Motor neuron (in vitro differentiated cells): ENCODE measurements around the gene EFNA5. TPM values are rescaled to one million over a fixed set of nuclear protein-coding genes. Genes with fewer than 3 reads are reported as not detected.

Experiments used
- ATAC-seq, 8 experiments: fragments of 200-7000 bp; cut with Tn5 transposase; replicated peaks in 6 of 8; 2 replicates each; pipeline ENCODE4 v1.8.0; 2021; ENCODE audit warnings: mild to moderate bottlenecking in 8 of 8, moderate library complexity in 8 of 8
- H3K27ac ChIP-seq, 2 donors: fragments of 250-450 bp; sonication (Bioruptor Pico); 2 replicates each; pipeline ENCODE4 v1.9.0; 2021; ENCODE audit warnings: antibody characterized with exemption in 2 of 2, mild to moderate bottlenecking in 2 of 2, moderate library complexity in 1 of 2
- H3K4me1 ChIP-seq, 2 donors: fragments of 250-450 bp; sonication (Bioruptor Pico); replicated peaks in 1 of 2; 2 replicates each; pipeline ENCODE4 v1.6.1; 2021; ENCODE audit warnings: antibody characterized with exemption in 2 of 2, mild to moderate bottlenecking in 2 of 2, moderate library complexity in 1 of 2
- H3K4me3 ChIP-seq, 5 donors: fragments of 250-450 bp; sonication (Bioruptor Pico); 2 replicates each; pipeline ENCODE4 v1.9.0; 2021; ENCODE audit warnings: antibody characterized with exemption in 5 of 5, mild to moderate bottlenecking in 5 of 5, moderate library complexity in 4 of 5
- WGBS, 10 experiments: fragments of 450-650 bp; shearing (Covaris generic); methylation state at CpG; one replicate each; pipeline ENCODE4 v1.0.0; 2022; 5-methylcytosine and 5-hydroxymethylcytosine counted together
- in situ Hi-C, 9 experiments: fragments of 400-800 bp; cut with MboI; loops; one replicate each; pipeline ENCODE4 v1.15.0; 2021; ENCODE audit warnings: low sequenced_read_pairs in 9 of 9, low pct_unique_long_range_greater_than_20kb in 2 of 9; ENCODE audit not compliant: unreplicated experiment in 9 of 9
- total RNA-seq, 8 experiments: library from RNA; unstranded; fragments of 300-600 nt; gene quantifications; 2 replicates each; pipeline versions ENCODE4 v1.2.3 to v1.2.4, GENCODE V29; 2022

Gene EFNA5
- total RNA-seq, 8 experiments from 2014 or later = 8.5 to 88.6 (median 10.5) TPM

DNA sequence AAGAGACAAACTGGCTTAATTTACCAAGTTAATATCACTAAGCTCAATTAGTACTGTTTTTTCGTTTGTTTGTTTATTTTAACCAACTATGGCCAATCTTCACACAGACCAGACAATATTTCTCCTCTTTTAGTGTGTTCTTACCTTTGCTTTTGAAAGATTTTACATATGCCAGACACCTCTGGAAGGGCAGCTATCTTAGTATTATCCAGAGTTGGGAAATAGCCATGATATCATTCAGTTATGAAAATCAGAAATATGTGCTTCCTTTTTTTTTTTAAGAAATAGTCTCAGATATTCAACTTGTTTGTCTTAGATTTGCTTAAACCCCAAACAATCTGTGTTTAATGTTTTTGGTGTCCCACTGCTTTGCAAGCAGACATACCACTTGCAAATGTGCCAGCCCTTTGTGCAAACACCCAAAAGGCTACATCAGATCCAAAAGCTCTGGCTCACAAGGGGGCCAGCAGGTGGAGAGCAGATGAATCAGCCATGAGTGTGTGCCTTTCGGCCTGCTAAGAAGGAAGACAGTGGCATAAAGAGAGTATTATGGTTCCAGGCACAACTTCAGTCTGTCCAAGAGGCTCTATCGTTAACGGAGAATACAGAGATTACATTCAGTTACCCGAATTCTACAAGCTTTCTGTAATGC, 147.6 kb downstream of the EFNA5 start:
- peak in 1 of 8 experiments; percentile 83 for ATAC-seq
- Histone ChIP-seq H3K4me1 (peaks cover 14 to 15% of the 10 kb centered on the region in 2 donors), H3K27ac (no peak overlapping the region), H3K4me3 (no peak overlapping the region)
- WGBS, 10 experiments = 46 to 97% (median 81%) methylated on average over 1 to 5 of the region's 5 CpGs
- in situ Hi-C loops = no loop called here

DNA sequence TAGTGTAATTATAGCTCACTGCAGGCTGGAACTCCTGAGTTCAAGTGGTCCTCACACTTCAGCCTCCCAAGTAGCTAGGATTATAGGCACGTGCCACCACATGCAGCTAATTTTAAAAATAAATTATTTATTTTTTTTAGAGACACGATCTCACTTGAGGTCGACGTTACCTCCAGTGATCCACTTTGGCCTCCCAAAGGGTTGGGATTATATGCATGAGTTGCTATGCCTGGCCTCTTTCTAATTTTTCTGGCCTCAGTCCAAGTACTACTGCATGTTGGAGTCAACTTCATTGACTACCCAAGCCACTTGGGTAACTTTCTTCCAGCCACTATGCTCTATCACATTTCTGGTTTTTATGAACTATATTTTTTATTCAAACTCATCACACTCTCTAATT, 148.3 kb downstream of the EFNA5 start:
- in situ Hi-C loops = no loop called here
- 72 to 100% (median 93%) methylated on average over 1 to 4 of the region's 4 CpGs; no CpG with 5 or more reads in 3 of the 10 experiments for WGBS, 10 experiments
- no peak for ATAC-seq

DNA sequence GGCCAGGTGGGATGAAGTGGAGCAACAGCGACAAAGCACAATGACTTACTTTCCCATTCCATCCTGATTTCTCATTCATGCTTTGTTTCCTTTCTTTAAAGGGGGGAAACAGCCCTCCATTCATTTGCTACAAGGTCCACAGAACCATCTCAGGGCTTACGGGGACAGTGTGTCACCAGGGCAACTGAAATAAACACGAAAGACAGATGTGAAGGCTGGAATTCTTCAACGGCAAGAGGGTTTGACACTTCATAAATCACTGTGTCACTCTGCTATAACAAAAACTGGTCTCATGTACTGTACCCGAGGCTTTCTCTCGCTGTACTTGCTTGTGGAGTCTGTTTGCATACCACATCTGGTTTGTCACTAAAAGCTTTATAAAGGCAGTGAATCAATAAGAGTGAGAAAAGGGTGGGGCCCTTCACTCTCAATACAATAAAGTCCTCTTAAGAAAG, 150.8 kb downstream of the EFNA5 start:
- in situ Hi-C loops = no loop called here
- ATAC-seq = peak; percentile 54 to 96 (median 91)
- Histone ChIP-seq H3K4me1 (peaks cover 14 to 17% of the 10 kb centered on the region in 2 donors), H3K27ac (no peak overlapping the region), H3K4me3 (no peak overlapping the region)
- 0 to 27% (median 7%) methylated on average over 1 to 5 of the region's 6 CpGs; no CpG with 5 or more reads in 1 of the 10 experiments for WGBS, 10 experiments

More for the DNA sequence above, 148.3 kb downstream of the EFNA5 start:
- peaks cover 14 to 17% of the 10 kb centered on the region in 2 donors for H3K4me1 ChIP-seq
- H3K27ac ChIP-seq = no peak overlapping the region
- H3K4me3 ChIP-seq = no peak overlapping the region

DNA sequence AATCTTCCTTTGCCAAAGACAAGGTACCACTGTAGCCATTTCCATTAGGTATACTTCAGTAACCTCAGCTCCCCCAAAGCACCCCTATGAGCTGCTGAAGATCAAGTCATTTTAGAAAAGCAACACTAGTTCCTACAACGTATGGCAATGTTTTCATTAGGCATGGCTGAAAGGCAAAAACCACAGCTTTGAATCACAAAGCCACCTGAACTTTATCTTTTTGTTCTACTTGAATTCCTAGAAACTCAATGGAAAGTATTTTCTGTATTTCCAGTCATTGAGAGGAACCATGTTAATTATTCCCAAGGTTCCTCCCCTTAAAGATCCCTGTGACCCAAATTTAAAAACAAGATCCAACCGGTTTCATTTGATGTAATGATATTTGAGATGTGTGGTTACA, 152.1 kb downstream of the EFNA5 start:
- peaks cover 21 to 26% of the 10 kb centered on the region in 2 donors for H3K4me1 ChIP-seq
- no peak overlapping the region for H3K4me3 ChIP-seq
- ATAC-seq = no peak
- H3K27ac ChIP-seq = no peak overlapping the region
- 40 to 93% (median 71%) methylated on average over 1 to 2 of the region's 2 CpGs; no CpG with 5 or more reads in 3 of the 10 experiments for WGBS, 10 experiments
- in situ Hi-C loops = no loop called here

DNA sequence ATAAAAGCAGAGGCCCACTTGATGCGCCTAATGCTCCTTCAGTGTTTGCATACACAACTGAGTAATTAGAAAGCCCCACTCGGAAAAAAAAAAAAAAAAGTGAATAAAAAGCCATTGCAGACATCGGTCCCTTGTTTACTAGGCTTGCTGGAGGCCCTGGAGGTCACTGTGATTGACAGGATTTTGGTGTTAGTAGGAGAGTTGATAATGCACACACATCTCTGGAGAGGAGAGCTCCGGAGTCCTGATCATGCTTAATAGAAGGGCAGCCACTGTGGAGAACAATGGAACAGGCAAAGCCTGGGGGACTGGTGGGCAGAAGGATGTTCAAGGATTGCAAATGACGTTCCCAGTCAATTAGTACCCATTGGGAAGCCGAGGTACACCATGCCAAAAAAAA, 152.5 kb downstream of the EFNA5 start:
- Histone ChIP-seq H3K4me1 (peaks cover 21 to 28% of the 10 kb centered on the region in 2 donors), H3K27ac (no peak overlapping the region), H3K4me3 (no peak overlapping the region)
- no peak for ATAC-seq
- in situ Hi-C loops = no loop called here
- WGBS, 10 experiments = 31 to 80% (median 56%) methylated on average over 2 to 6 of the region's 6 CpGs

DNA sequence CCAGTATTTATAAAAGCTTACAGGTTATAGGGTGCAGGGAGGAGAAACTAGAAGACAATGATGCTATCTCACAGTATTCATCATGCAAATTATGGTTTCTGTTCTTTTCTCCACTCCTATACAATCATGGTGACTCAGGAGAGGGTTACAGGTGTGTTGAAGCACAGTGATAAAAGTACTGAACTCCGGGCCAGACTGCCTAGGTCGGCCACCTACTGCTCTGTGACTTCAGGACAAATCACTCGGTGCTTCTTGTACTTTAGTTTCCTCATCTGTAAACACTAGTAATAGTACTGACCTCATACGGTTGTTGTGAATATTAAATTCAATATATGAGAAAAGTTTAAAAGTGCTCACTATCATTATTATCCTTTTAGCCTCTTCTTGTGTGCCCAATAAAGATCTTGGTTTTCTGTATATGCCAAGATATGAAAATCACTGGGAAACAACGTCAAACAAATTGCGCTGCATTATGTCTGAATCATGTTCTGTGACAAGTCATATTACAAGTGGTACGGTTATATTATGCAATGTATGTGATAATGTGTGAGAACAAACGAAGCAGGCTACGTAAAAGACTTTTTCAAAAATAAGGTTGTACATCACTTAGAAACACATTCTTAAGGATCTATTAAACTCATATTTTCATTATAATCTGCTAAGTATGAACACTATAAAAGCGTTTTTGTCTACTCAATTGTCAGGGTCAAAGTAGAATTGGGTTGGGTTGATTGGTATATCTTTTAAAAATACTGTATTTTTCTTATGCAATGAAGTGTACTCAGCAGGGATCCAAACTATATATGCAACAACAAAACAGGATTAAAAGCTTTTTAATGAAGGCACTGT, 153.3 kb downstream of the EFNA5 start:
- in situ Hi-C loops = no loop called here
- peaks cover 21 to 28% of the 10 kb centered on the region in 2 donors for H3K4me1 ChIP-seq

DNA sequence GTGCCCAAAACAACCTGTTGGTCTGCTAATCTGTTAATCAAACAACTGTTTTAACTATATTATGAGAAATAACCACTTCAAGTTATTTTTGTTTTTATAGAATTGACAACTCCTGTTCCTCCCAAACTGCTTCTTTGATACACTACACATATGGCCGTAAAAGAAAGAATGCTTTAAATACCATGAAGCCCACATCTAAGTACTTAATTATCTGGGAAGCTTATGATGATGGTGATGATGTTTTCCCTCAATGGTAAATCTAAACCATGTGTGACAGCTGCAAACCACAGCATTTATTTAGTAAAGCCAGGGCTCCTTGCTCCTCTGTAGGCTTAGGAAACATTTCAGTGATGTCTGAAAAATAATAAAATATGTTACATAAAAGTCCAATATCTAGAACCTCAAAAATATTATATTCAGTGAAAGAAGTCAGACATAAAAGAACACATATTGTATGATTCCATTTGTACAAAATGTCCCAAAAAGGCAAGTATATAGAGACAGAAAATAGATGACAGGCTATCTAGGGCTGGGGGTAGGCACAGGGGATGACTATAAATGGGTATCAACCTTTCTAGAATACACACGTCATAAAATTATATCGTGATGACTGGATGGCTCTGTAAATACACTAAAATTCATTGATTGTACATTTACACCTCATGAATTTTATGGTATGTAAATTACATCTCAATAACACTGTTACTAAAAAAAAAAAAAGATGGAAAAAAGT, 154.1 kb downstream of the EFNA5 start:
- peak in 1 of 8 experiments; percentile 43 for ATAC-seq
- in situ Hi-C loops = no loop called here
- H3K27ac ChIP-seq = no peak overlapping the region
- 0 to 95% (median 81%) methylated on average over 1 to 3 of the region's 3 CpGs for WGBS, 10 experiments
- no peak overlapping the region for H3K4me3 ChIP-seq
- H3K4me1 ChIP-seq = peaks cover 27 to 36% of the 10 kb centered on the region in 2 donors

More for the DNA sequence above, 153.3 kb downstream of the EFNA5 start:
- no peak overlapping the region for H3K4me3 ChIP-seq
- WGBS, 10 experiments = 48 to 100% (median 93%) methylated on average over 3 to 10 of the region's 10 CpGs
- ATAC-seq = no peak
- no peak overlapping the region for H3K27ac ChIP-seq

DNA sequence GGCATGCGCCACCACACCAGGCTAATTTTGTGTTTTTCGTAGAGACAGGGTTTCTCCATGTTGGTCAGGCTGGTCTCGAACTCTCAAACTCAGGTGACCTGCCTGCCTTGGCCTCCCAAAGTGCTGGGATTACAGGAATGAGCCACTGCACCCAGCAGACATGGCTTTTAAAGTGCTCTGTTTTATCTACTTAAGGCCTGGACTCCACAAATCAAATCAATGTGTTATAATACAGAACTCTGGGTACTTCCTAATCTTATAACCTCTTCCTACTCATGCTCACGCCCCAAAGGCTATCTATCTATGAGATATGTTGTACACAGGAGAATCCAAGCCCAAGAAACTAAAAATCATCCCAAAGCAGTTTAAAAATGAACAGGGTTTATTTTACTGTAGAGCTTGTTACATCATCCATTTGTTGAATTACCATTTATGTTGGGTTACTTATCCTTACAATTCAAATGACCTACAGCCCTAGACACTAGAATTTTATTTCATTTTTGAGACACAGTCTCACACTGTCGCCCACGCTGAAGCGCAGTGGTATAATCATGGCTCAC, 155.1 kb downstream of the EFNA5 start:
- no peak for ATAC-seq
- H3K4me3 ChIP-seq = no peak overlapping the region
- in situ Hi-C loops = no loop called here
- no peak overlapping the region for H3K27ac ChIP-seq
- H3K4me1 ChIP-seq = peaks cover 26 to 36% of the 10 kb centered on the region in 2 donors
- 80 to 100% (median 93%) methylated on average over 1 to 7 of the region's 7 CpGs; no CpG with 5 or more reads in 1 of the 10 experiments for WGBS, 10 experiments

DNA sequence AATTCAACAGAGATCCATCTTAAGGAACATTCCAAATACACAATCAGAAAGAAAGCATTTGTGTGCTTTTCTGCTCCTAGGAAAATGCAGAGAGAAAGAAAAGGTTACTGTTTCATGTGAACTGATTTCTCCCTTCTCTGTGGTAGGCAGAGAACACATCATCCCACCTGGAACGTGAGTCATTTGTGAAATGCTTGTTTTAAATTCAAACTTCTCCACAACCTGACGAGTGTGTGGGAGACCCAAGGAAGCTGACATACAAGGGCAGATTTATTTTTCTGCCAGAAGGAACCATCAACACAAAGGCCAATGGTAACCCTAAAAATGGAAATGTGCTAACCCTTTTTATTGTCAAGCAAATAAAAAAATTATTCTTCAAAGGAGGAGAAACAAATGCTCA, 156.4 kb downstream of the EFNA5 start:
- Histone ChIP-seq H3K27ac (no peak overlapping the region), H3K4me3 (no peak overlapping the region), H3K4me1 (peaks cover 14 to 25% of the 10 kb centered on the region in 2 donors)
- peak in 1 of 8 experiments; percentile 29 for ATAC-seq
- 9 to 94% (median 55%) methylated on average over 1 to 2 of the region's 2 CpGs; no CpG with 5 or more reads in 2 of the 10 experiments for WGBS, 10 experiments
- in situ Hi-C loops = no loop called here

DNA sequence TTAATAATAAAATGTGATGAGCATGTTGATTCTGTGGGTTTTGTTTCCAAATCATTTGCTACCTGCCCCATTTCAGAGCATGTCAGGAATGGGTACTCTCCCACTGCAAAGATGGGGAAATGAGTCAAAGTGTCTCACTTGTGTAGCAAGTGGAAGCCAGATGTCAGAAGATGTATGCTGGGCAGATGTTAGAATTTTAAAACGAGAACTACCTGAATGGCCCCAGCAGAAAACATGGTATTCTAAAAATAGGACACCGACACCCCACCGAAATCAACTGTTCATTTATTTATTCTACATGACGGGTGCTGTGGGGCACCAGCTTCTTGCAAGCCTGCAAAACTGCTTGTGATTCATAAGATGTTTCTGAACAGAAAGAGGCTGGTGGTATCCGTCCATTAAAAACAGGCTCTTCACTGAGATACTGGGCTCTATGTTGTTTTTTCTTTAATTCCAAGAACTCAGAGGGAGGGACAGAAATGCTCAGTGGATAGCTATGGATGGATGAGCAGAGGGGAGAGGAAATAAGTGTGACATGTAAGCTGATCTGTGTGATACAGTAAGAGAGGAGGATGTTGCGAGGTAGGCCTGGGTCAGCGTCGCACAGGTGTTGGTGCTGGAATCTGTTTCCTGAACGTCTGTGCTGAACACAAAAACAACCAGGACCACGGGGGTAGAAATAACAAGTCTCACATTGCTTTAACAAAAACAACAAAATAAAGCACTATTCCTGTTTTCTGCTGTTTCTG, 157.2 kb downstream of the EFNA5 start:
- in situ Hi-C loops = no loop called here
- peak in 4 of 8 experiments; percentile 18 to 49 (median 43) for ATAC-seq
- WGBS, 10 experiments = 33 to 100% (median 71%) methylated on average over 1 to 10 of the region's 10 CpGs; no CpG with 5 or more reads in 1 of the 10 experiments
- Histone ChIP-seq H3K4me3 (no peak overlapping the region), H3K27ac (no peak overlapping the region), H3K4me1 (peaks cover 14 to 24% of the 10 kb centered on the region in 2 donors)

DNA sequence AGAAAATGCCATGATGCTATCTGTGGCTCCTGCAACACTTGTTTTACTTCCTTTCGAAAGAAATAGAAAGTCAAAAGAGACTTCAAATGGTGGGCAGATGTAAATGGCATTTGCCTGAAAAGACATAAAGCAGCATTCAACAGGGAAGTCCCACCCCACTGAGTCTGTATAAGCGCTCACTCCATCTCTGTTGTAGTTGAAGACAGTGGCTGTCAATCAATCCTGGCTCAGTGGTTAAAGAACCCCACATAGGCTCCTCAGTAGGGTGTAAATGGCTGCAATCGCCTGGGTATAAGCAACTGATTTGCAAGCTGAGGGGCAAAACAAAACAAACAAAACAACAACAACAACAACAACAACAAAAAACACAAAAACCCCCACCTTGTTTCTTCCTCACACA, 158.7 kb downstream of the EFNA5 start:
- in situ Hi-C loops = no loop called here
- H3K27ac ChIP-seq = no peak overlapping the region
- no peak overlapping the region for H3K4me3 ChIP-seq
- WGBS, 10 experiments = 52 to 96% (median 77%) methylated on average over 2 to 3 of the region's 3 CpGs; no CpG with 5 or more reads in 4 of the 10 experiments
- ATAC-seq = no peak
- peaks cover 14 to 19% of the 10 kb centered on the region in 2 donors for H3K4me1 ChIP-seq

DNA sequence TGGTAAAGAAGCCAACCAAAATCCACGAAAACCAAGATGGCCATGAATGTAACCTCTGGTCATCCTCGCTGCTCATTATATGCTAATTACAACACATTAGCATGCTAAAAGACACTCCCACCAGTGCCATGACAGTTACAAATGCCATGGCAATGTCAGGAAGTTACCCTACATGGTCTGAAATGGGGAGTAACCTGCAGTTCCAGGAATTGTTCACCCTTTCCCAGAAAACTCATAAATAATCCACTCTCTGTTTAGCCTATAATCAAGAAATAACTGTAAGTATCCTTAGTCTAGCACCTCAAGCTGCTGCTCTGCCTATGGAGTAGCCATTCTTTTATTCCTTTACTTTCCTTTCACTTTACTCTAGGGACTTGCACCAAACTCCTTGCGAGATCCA, 160.6 kb downstream of the EFNA5 start:
- Histone ChIP-seq H3K4me3 (no peak overlapping the region), H3K27ac (no peak overlapping the region), H3K4me1 (peaks cover 14 to 19% of the 10 kb centered on the region in 2 donors)
- peak in 3 of 8 experiments; percentile 21 to 70 (median 57) for ATAC-seq
- in situ Hi-C loops = no loop called here
- WGBS, 10 experiments = 53 to 100% (median 83%) methylated on average over 1 to 3 of the region's 3 CpGs; no CpG with 5 or more reads in 1 of the 10 experiments
